Smooth muscle cell (in vitro differentiated cells): ENCODE measurements around the gene DNAJC2. TPM values are rescaled to one million over a fixed set of nuclear protein-coding genes. Genes with fewer than 3 reads are reported as not detected.

Experiments
- DNase-seq: peaks from one replicate; lab custom pipeline; 2025; ENCODE audit not compliant: unreplicated experiment; lab: John Stamatoyannopoulos, UW
- H2AFZ ChIP-seq: fragments of 200-600 bp; sonication (generic); 2 replicates; pipeline ENCODE4 v1.6.0; 2016; ENCODE audit warnings: antibody characterized with exemption, low read depth, mild to moderate bottlenecking
- H3F3A ChIP-seq: fragments of 200-600 bp; sonication (generic); 2 replicates; pipeline ENCODE4 v1.6.0; 2017; ENCODE audit warnings: antibody characterized with exemption, low read depth
- H3K27ac ChIP-seq: fragments of 200-600 bp; sonication (generic); 2 replicates; pipeline ENCODE4 v1.5.1; 2016; ENCODE audit warnings: low read depth, mild to moderate bottlenecking
- H3K27me3 ChIP-seq: fragments of 200-600 bp; sonication (generic); 2 replicates; pipeline ENCODE4 v1.6.1; 2016; ENCODE audit warnings: low read depth, mild to moderate bottlenecking
- H3K36me3 ChIP-seq: fragments of 200-600 bp; sonication (generic); 2 replicates; pipeline ENCODE4 v1.5.1; 2016; ENCODE audit warnings: low read depth
- H3K4me1 ChIP-seq: fragments of 200-600 bp; sonication (generic); 2 replicates; pipeline ENCODE4 v1.5.1; 2016; ENCODE audit warnings: low read depth
- H3K4me2 ChIP-seq: fragments of 200-600 bp; sonication (generic); 2 replicates; pipeline ENCODE4 v1.6.0; 2016; ENCODE audit warnings: mild to moderate bottlenecking
- H3K4me3 ChIP-seq: fragments of 200-600 bp; sonication (generic); 2 replicates; pipeline ENCODE4 v1.5.1; 2016; ENCODE audit warnings: mild to moderate bottlenecking
- H3K79me2 ChIP-seq: fragments of 200-600 bp; sonication (generic); 2 replicates; pipeline ENCODE4 v1.6.0; 2016; ENCODE audit warnings: low read depth, mild to moderate bottlenecking
- H3K9ac ChIP-seq: fragments of 200-600 bp; sonication (generic); 2 replicates; pipeline ENCODE4 v1.6.0; 2016; ENCODE audit warnings: low read depth
- H3K9me3 ChIP-seq: fragments of 200-600 bp; sonication (generic); replicated peaks from 2 replicates; pipeline ENCODE4 v1.5.1; 2016; ENCODE audit warnings: low read depth
- H4K20me1 ChIP-seq: fragments of 200-600 bp; sonication (generic); 2 replicates; pipeline ENCODE4 v1.6.0; 2016; ENCODE audit warnings: low read depth
- CTCF ChIP-seq: fragments of 200-600 bp; sonication (generic); IDR thresholded peaks from 2 replicates; pipeline ENCODE4 v1.5.1; 2017; ENCODE audit warnings: borderline replicate concordance, mild to moderate bottlenecking, antibody characterized with exemption; ENCODE audit not compliant: insufficient read depth, poor library complexity, severe bottlenecking
- WGBS: methylation state at CpG from one replicate; pipeline ENCODE4 v1.1.7; 2016; ENCODE audit warnings: low lambda C conversion rate; 5-methylcytosine and 5-hydroxymethylcytosine counted together
- polyA plus RNA-seq: library from polyadenylated mRNA; unstranded; fragments of >200 nt; fragmentation: Nextera tagmentation; extraction: Ambion mirVana; gene quantifications from 2 replicates; pipeline ENCODE4 v1.2.1, GENCODE V29; 2016
- total RNA-seq: library from RNA; depleted of rRNA; stranded (reverse); fragments of >200 nt; gene quantifications from 2 replicates; pipeline ENCODE4 v1.2.3, GENCODE V29; 2014

DNAJC2 gene
- total and polyA plus RNA-seq, 2 experiments from 2014 or later: 21.2 to 31.1 TPM

- no peaks in the 10 kb centered on the region for H3K27me3 ChIP-seq
- H3K79me2 ChIP-seq: peaks cover 79% of the 10 kb centered on the region
- H3K9ac ChIP-seq: peak overlapping the region; percentile 94
- H2AFZ ChIP-seq: no peak overlapping the region
- H3K27ac ChIP-seq: peak overlapping the region; percentile 79
- no peaks in the 10 kb centered on the region for H3F3A ChIP-seq
- no peaks in the 10 kb centered on the region for H3K9me3 ChIP-seq
- H3K36me3 ChIP-seq: peaks cover 9% of the 10 kb centered on the region
- H3K4me1 ChIP-seq: peaks cover 21% of the 10 kb centered on the region
- H3K4me2 ChIP-seq: peak overlapping the region; percentile 92
- peak overlapping the region; percentile 93 for H3K4me3 ChIP-seq
- no peak for TF ChIP-seq CTCF
- peaks cover 6% of the 10 kb centered on the region for H4K20me1 ChIP-seq
- DNase-seq: no peak
Observed at GRCh38 chr7:103343332-103343731, 1.2 kb downstream of the DNAJC2 start.

GRCh38 chr7:103341466-103341865, 3.1 kb downstream of the DNAJC2 start:
- DNase-seq: no peak
- Histone ChIP-seq H4K20me1 (peaks cover 3% of the 10 kb centered on the region), H3K79me2 (peaks cover 78% of the 10 kb centered on the region), H3K4me3 (no peak overlapping the region), H3K4me2 (no peak overlapping the region), H3K9ac (no peak overlapping the region), H3K9me3 (no peaks in the 10 kb centered on the region), H3K36me3 (peaks cover 17% of the 10 kb centered on the region), H3K27me3 (no peaks in the 10 kb centered on the region), H3K27ac (no peak overlapping the region), H2AFZ (no peak overlapping the region), H3K4me1 (peaks cover 16% of the 10 kb centered on the region), H3F3A (no peaks in the 10 kb centered on the region)
- WGBS: 76% methylated on average over 2 of the region's 2 CpGs
- TF ChIP-seq CTCF: no peak

GRCh38 chr7:103338864-103339263, 5.7 kb downstream of the DNAJC2 start:
- H2AFZ ChIP-seq: no peak overlapping the region
- 98% methylated on average over 2 of the region's 2 CpGs for WGBS

More at GRCh38 chr7:103338864-103339263, 5.7 kb downstream of the DNAJC2 start:
- peaks cover 10% of the 10 kb centered on the region for H4K20me1 ChIP-seq
- H3K4me1 ChIP-seq: peaks cover 11% of the 10 kb centered on the region
- H3K4me3 ChIP-seq: no peak overlapping the region
- no peak overlapping the region for H3K27ac ChIP-seq
- peaks cover 68% of the 10 kb centered on the region for H3K79me2 ChIP-seq
- H3K9ac ChIP-seq: no peak overlapping the region
- DNase-seq: no peak
- H3K9me3 ChIP-seq: no peaks in the 10 kb centered on the region
- no peaks in the 10 kb centered on the region for H3K27me3 ChIP-seq
- no peak for TF ChIP-seq CTCF
- H3K36me3 ChIP-seq: peaks cover 17% of the 10 kb centered on the region
- H3F3A ChIP-seq: no peaks in the 10 kb centered on the region
- H3K4me2 ChIP-seq: no peak overlapping the region
